Liver (tissue), 9 donors: ENCODE data around the gene NR0B2. TPM values are rescaled to one million over a fixed set of nuclear protein-coding genes. Genes with fewer than 3 reads are reported as not detected.

Experiments
- DNase-seq: peaks from one replicate; pipeline ENCODE4 v3.0.0-alpha.2; 2017; ENCODE audit warnings: low spot score
- H3K27ac ChIP-seq, 2 donors: one replicate each; pipeline ENCODE4 v1.7.0; 2013; ENCODE audit warnings: inconsistent platforms in 2 of 2, low read length in 2 of 2, control low read depth in 1 of 2, low read depth in 1 of 2, mild to moderate bottlenecking in 1 of 2
- H3K27me3 ChIP-seq, 4 donors: one replicate each; pipeline versions ENCODE4 v1.6.1 to v1.7.0; 2013; ENCODE audit warnings: low read length in 3 of 4, inconsistent platforms in 1 of 4, mild to moderate bottlenecking in 1 of 4, moderate library complexity in 1 of 4; ENCODE audit not compliant: control insufficient read depth in 4 of 4, insufficient read depth in 4 of 4
- H3K36me3 ChIP-seq, 4 donors: one replicate each; pipeline versions ENCODE4 v1.6.1 to v1.7.0; 2013; ENCODE audit warnings: low read length in 3 of 4, mild to moderate bottlenecking in 3 of 4, low read depth in 1 of 4, moderate library complexity in 1 of 4; ENCODE audit not compliant: control insufficient read depth in 4 of 4, insufficient read depth in 3 of 4
- H3K4me1 ChIP-seq, 4 donors: one replicate each; pipeline versions ENCODE4 v1.6.1 to v1.7.0; 2013; ENCODE audit warnings: low read length in 3 of 4, mild to moderate bottlenecking in 3 of 4, moderate library complexity in 1 of 4; ENCODE audit not compliant: control insufficient read depth in 4 of 4, insufficient read depth in 4 of 4
- H3K4me3 ChIP-seq, 3 donors: one replicate each; pipeline versions ENCODE4 v1.6.1 to v1.7.0; 2013; ENCODE audit warnings: low read length in 3 of 3, control low read depth in 1 of 3, low read depth in 1 of 3, mild to moderate bottlenecking in 1 of 3
- H3K9ac ChIP-seq, 2 donors: one replicate each; pipeline ENCODE4 v1.7.0; 2013; ENCODE audit warnings: low read length in 2 of 2, mild to moderate bottlenecking in 2 of 2, moderate library complexity in 2 of 2, control low read depth in 1 of 2, low read depth in 1 of 2
- H3K9me3 ChIP-seq, 4 donors: one replicate each; pipeline versions ENCODE4 v1.6.1 to v1.7.0; 2013; ENCODE audit warnings: low read length in 3 of 4; ENCODE audit not compliant: control insufficient read depth in 4 of 4
- EGR1 ChIP-seq, 2 donors: IDR thresholded peaks; 2 replicates each; pipeline ENCODE4 v1.6.1; 2016 to 2018; ENCODE audit warnings: antibody characterized with exemption in 2 of 2, low read depth in 2 of 2
- FOXA1 ChIP-seq: IDR thresholded peaks from 2 replicates; pipeline ENCODE4 v1.6.1; 2016; ENCODE audit warnings: antibody characterized with exemption
- FOXA2 ChIP-seq: IDR thresholded peaks from 2 replicates; pipeline ENCODE4 v1.6.1; 2016; ENCODE audit warnings: antibody characterized with exemption
- GABPA ChIP-seq, 2 donors: IDR thresholded peaks in 1 of 2; conservative IDR thresholded peaks in 1 of 2; 2 replicates each; pipeline ENCODE4 v1.6.1; 2016; ENCODE audit warnings: antibody characterized with exemption in 2 of 2, mild to moderate bottlenecking in 1 of 2, moderate library complexity in 1 of 2
- HNF4A ChIP-seq, 2 donors: conservative IDR thresholded peaks; 2 replicates each; pipeline ENCODE4 v1.6.1; 2016; ENCODE audit warnings: antibody characterized with exemption in 2 of 2, mild to moderate bottlenecking in 2 of 2
- HNF4G ChIP-seq: IDR thresholded peaks from 2 replicates; pipeline ENCODE4 v1.6.1; 2016; ENCODE audit warnings: antibody characterized with exemption
- JUND ChIP-seq, 2 donors: IDR thresholded peaks; 2 replicates each; pipeline ENCODE4 v1.6.1; 2016; ENCODE audit warnings: antibody characterized with exemption in 2 of 2
- RAD21 ChIP-seq, 2 donors: IDR thresholded peaks; 2 replicates each; pipeline ENCODE4 v1.6.1; 2016; ENCODE audit warnings: antibody characterized with exemption in 2 of 2, mild to moderate bottlenecking in 2 of 2
- RXRA ChIP-seq, 2 donors: IDR thresholded peaks; 2 replicates each; pipeline ENCODE4 v1.6.1; 2017 to 2018; ENCODE audit warnings: antibody characterized with exemption in 2 of 2, mild to moderate bottlenecking in 1 of 2
- SP1 ChIP-seq: IDR thresholded peaks from 2 replicates; pipeline ENCODE4 v1.6.1; 2018; ENCODE audit warnings: antibody characterized with exemption, mild to moderate bottlenecking
- TAF1 ChIP-seq: conservative IDR thresholded peaks from 2 replicates; pipeline ENCODE4 v1.6.1; 2016; ENCODE audit warnings: antibody characterized with exemption, mild to moderate bottlenecking
- YY1 ChIP-seq: IDR thresholded peaks from 2 replicates; pipeline ENCODE4 v1.6.1; 2016; ENCODE audit warnings: antibody characterized with exemption, mild to moderate bottlenecking
- WGBS: extraction: QIAGEN DNeasy Blood & Tissue Kit; methylation state at CpG from one replicate; pipeline ENCODE4 v1.1.7; 2013; 5-methylcytosine and 5-hydroxymethylcytosine counted together
- polyA plus RNA-seq, 2 donors: library from polyadenylated mRNA; stranded (reverse) in 1 of 2; unstranded in 1 of 2; fragments of 200-250 nt in 1 of 2; fragments of >200 nt in 1 of 2; fragmentation: Nextera tagmentation in 1 of 2; extraction: Ambion mirVana in 1 of 2; gene quantifications; one replicate each; pipeline versions ENCODE4 v1.2.1 to v1.2.3, GENCODE V29; 2013 to 2015
- total RNA-seq, 2 donors: library from RNA; depleted of rRNA; stranded (reverse); fragments of >200 nt; gene quantifications; one replicate each; pipeline ENCODE4 v1.2.3, GENCODE V29; 2014
- TF ChIP-seq, protein P1 (sequence below): fragments of 150-350 bp; IDR thresholded peaks from 2 replicates; pipeline ENCODE4 v1.5.1; 2017; ENCODE audit warnings: improper control_type of control experiment, low read depth, low read length; ENCODE audit not compliant: missing input control
- TF ChIP-seq, protein P2 (sequence below): IDR thresholded peaks from 2 replicates; pipeline ENCODE4 v1.6.1; 2016; ENCODE audit warnings: antibody characterized with exemption
- TF ChIP-seq, protein P3 (sequence below): IDR thresholded peaks from 2 replicates; pipeline ENCODE4 v1.6.1; 2016; ENCODE audit warnings: antibody characterized with exemption
- TF ChIP-seq, protein P4 (sequence below): IDR thresholded peaks from 2 replicates; pipeline ENCODE4 v1.6.1; 2016; ENCODE audit warnings: antibody characterized with exemption, mild to moderate bottlenecking
- TF ChIP-seq, protein P5 (sequence below): IDR thresholded peaks from 2 replicates; pipeline ENCODE4 v1.6.1; 2016; ENCODE audit warnings: antibody characterized with exemption
- donor health status: healthy.
- donor health status: healthy.
- donor health status: healthy.
- donor health status: healthy.
- donor health status: healthy.

NR0B2 gene
- total and polyA plus RNA-seq, 4 donors: 15.7 to 166 (median 40.6) TPM

DNA sequence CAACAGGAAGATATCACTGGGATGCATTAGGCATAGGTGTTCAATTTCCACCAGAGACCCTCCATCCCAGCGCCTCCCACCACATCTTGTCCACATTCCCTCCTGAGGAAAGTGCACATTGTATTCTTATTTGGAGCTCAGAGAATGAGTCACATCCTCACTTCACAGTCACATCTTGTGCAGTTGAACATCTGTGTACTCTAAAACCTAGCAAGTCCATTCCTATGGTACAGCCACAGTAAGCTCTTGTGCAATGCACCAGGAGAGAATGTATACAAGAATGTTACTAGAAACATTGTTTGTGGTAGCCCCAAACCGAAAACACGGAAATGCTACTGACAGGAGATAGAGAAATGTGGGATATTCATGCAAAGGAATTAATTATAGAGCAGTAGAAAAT lies 48.1 kb upstream of the NR0B2 start:
- H3K36me3 ChIP-seq: no peaks in the 10 kb centered on the region

DNA sequence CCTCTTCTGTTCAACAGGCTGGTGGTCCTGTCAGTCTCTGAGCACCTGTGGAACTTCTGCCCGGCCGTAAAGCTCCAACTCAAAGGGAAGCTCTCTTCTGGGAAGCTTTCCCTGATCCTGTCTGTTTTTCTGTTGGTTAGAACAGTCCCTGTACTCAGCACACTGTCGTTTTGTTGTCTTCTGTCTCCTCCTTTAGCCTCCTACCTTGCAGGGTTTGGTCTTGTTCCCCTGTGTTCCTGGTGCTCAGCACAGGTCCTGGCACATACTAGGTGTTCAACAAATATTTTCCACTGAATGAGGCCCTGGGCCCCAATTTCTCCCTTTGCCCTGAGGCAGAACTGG lies 46.8 kb upstream of the NR0B2 start:
- DNase-seq: no peak
- Histone ChIP-seq H3K36me3 (no peaks in the 10 kb centered on the region), H3K4me1 (peaks cover 3 to 26% (median 11%) of the 10 kb centered on the region in 4 donors), H3K4me3 (peak overlapping the region in 2 of 3 donors; percentile 63 to 82), H3K27ac (no peak overlapping the region), H3K9me3 (no peaks in the 10 kb centered on the region), H3K9ac (no peak overlapping the region), H3K27me3 (no peaks in the 10 kb centered on the region)
- TF ChIP-seq FOXA2 (no peak), YY1 (no peak), SP1 (no peak), RXRA (IDR thresholded peaks at IDR 0.05) (no peak), HNF4A (conservative IDR thresholded peaks at IDR 0.05) (no peak)
- TF ChIP-seq, protein P1, sequence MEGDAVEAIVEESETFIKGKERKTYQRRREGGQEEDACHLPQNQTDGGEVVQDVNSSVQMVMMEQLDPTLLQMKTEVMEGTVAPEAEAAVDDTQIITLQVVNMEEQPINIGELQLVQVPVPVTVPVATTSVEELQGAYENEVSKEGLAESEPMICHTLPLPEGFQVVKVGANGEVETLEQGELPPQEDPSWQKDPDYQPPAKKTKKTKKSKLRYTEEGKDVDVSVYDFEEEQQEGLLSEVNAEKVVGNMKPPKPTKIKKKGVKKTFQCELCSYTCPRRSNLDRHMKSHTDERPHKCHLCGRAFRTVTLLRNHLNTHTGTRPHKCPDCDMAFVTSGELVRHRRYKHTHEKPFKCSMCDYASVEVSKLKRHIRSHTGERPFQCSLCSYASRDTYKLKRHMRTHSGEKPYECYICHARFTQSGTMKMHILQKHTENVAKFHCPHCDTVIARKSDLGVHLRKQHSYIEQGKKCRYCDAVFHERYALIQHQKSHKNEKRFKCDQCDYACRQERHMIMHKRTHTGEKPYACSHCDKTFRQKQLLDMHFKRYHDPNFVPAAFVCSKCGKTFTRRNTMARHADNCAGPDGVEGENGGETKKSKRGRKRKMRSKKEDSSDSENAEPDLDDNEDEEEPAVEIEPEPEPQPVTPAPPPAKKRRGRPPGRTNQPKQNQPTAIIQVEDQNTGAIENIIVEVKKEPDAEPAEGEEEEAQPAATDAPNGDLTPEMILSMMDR: no peak
- TF ChIP-seq, protein P2, sequence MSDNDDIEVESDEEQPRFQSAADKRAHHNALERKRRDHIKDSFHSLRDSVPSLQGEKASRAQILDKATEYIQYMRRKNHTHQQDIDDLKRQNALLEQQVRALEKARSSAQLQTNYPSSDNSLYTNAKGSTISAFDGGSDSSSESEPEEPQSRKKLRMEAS: no peak
- WGBS: 31% methylated on average over 3 of the region's 3 CpGs

More for the DNA sequence above, 48.1 kb upstream of the NR0B2 start:
- Histone ChIP-seq H3K9me3 (no peaks in the 10 kb centered on the region), H3K27me3 (no peaks in the 10 kb centered on the region), H3K4me1 (peaks cover 3 to 31% (median 15%) of the 10 kb centered on the region in 4 donors), H3K27ac (no peak overlapping the region), H3K4me3 (no peak overlapping the region), H3K9ac (no peak overlapping the region)
- TF ChIP-seq JUND (IDR thresholded peaks at IDR 0.05) (no peak), TAF1 (no peak), HNF4A (conservative IDR thresholded peaks at IDR 0.05) (no peak), FOXA2 (no peak), FOXA1 (no peak), SP1 (no peak), GABPA (IDR thresholded peaks at IDR 0.05 in 1 of 2, conservative IDR thresholded peaks at IDR 0.05 in 1 of 2) (no peak), RAD21 (IDR thresholded peaks at IDR 0.05) (no peak), YY1 (no peak), EGR1 (IDR thresholded peaks at IDR 0.05; ENCODE audit: low read depth in 2 of 2) (no peak), HNF4G (no peak)
- TF ChIP-seq, protein P3, sequence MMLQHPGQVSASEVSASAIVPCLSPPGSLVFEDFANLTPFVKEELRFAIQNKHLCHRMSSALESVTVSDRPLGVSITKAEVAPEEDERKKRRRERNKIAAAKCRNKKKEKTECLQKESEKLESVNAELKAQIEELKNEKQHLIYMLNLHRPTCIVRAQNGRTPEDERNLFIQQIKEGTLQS: no peak
- TF ChIP-seq, protein P2: no peak
- TF ChIP-seq, protein P4, sequence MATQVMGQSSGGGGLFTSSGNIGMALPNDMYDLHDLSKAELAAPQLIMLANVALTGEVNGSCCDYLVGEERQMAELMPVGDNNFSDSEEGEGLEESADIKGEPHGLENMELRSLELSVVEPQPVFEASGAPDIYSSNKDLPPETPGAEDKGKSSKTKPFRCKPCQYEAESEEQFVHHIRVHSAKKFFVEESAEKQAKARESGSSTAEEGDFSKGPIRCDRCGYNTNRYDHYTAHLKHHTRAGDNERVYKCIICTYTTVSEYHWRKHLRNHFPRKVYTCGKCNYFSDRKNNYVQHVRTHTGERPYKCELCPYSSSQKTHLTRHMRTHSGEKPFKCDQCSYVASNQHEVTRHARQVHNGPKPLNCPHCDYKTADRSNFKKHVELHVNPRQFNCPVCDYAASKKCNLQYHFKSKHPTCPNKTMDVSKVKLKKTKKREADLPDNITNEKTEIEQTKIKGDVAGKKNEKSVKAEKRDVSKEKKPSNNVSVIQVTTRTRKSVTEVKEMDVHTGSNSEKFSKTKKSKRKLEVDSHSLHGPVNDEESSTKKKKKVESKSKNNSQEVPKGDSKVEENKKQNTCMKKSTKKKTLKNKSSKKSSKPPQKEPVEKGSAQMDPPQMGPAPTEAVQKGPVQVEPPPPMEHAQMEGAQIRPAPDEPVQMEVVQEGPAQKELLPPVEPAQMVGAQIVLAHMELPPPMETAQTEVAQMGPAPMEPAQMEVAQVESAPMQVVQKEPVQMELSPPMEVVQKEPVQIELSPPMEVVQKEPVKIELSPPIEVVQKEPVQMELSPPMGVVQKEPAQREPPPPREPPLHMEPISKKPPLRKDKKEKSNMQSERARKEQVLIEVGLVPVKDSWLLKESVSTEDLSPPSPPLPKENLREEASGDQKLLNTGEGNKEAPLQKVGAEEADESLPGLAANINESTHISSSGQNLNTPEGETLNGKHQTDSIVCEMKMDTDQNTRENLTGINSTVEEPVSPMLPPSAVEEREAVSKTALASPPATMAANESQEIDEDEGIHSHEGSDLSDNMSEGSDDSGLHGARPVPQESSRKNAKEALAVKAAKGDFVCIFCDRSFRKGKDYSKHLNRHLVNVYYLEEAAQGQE: no peak
- TF ChIP-seq, protein P5, sequence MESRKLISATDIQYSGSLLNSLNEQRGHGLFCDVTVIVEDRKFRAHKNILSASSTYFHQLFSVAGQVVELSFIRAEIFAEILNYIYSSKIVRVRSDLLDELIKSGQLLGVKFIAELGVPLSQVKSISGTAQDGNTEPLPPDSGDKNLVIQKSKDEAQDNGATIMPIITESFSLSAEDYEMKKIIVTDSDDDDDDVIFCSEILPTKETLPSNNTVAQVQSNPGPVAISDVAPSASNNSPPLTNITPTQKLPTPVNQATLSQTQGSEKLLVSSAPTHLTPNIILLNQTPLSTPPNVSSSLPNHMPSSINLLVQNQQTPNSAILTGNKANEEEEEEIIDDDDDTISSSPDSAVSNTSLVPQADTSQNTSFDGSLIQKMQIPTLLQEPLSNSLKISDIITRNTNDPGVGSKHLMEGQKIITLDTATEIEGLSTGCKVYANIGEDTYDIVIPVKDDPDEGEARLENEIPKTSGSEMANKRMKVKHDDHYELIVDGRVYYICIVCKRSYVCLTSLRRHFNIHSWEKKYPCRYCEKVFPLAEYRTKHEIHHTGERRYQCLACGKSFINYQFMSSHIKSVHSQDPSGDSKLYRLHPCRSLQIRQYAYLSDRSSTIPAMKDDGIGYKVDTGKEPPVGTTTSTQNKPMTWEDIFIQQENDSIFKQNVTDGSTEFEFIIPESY: no peak
- WGBS: 84% methylated on average over 3 of the region's 3 CpGs
- DNase-seq: no peak
